SK-N-SH (cell line): ENCODE measurements around the gene RASSF3. TPM values are rescaled to one million over a fixed set of nuclear protein-coding genes. Genes with fewer than 3 reads are reported as not detected.
A peak's percentile ranks its signal among the peaks of the same experiment; 100 is the strongest.

ENCODE experiments used
- CTCF ChIA-PET: fragments of 300-600, 350-600 bp; formaldehyde crosslinking; extraction: SDS; loops from one replicate; lab custom pipeline; 2021; lab: Yijun Ruan, JAX
- POLR2A ChIA-PET: fragments of 350-600 bp; sonication (Branson Sonifier 250); formaldehyde crosslinking; extraction: SDS; loops from one replicate; lab custom pipeline; 2020; ENCODE audit warnings: antibody characterized with exemption, inconsistent platforms; lab: Yijun Ruan, JAX
- DNase-seq: peaks from one replicate; pipeline ENCODE4 v3.0.0; 2012
- H2AFZ ChIP-seq: fragments of 200-600 bp; sonication (generic); 2 replicates; pipeline ENCODE4 v1.8.1; 2016; ENCODE audit warnings: antibody characterized with exemption, mild to moderate bottlenecking, low read depth
- H3F3A ChIP-seq: fragments of 200-600 bp; sonication (generic); replicated peaks from 2 replicates; pipeline ENCODE3; 2016; ENCODE audit warnings: antibody characterized with exemption, mild to moderate bottlenecking; ENCODE audit not compliant: insufficient read depth
- H3K27ac ChIP-seq, 2 experiments: fragments of 200-500 bp in 1 of 2; fragments of 200-600 bp in 1 of 2; sonication (Bioruptor generic) in 1 of 2; sonication (generic), shearing (Covaris generic) in 1 of 2; 2 replicates each; pipeline versions ENCODE4 v1.5.1 to v1.6.1; 2014 to 2016; ENCODE audit warnings: low read depth in 2 of 2, inconsistent platforms in 1 of 2, low read length in 1 of 2, mild to moderate bottlenecking in 1 of 2, mixed read lengths in 1 of 2
- H3K27me3 ChIP-seq: fragments of 200-600 bp; sonication (generic), shearing (Covaris generic); 2 replicates; pipeline ENCODE4 v1.6.1; 2016; ENCODE audit warnings: mixed run types; ENCODE audit not compliant: insufficient read depth
- H3K36me3 ChIP-seq, 2 experiments: fragments of 200-500 bp in 1 of 2; fragments of 200-600 bp in 1 of 2; sonication (Bioruptor generic) in 1 of 2; sonication (generic) in 1 of 2; replicated peaks in 1 of 2; 2 replicates each; pipeline versions ENCODE3 to v1.5.1; 2014 to 2016; ENCODE audit warnings: low read length in 1 of 2, mild to moderate bottlenecking in 1 of 2; ENCODE audit not compliant: insufficient read depth in 2 of 2, control insufficient read depth in 1 of 2
- H3K4me1 ChIP-seq, 2 experiments: fragments of 200-500 bp in 1 of 2; fragments of 200-600 bp in 1 of 2; sonication (Bioruptor generic) in 1 of 2; sonication (generic), shearing (Covaris generic) in 1 of 2; 2 replicates each; pipeline versions ENCODE4 v1.5.1 to v1.6.1; 2014 to 2016; ENCODE audit warnings: low read depth in 1 of 2, low read length in 1 of 2, mixed run types in 1 of 2; ENCODE audit not compliant: insufficient read depth in 2 of 2, control insufficient read depth in 1 of 2
- H3K4me2 ChIP-seq: fragments of 200-600 bp; sonication (generic), shearing (Covaris generic); 2 replicates; pipeline ENCODE4 v1.6.1; 2017; ENCODE audit warnings: mixed run types
- H3K4me3 ChIP-seq, 2 experiments: fragments of 200-500 bp in 1 of 2; fragments of 200-600 bp in 1 of 2; sonication (Bioruptor generic) in 1 of 2; sonication (generic), shearing (Covaris generic) in 1 of 2; 2 replicates each; pipeline versions ENCODE4 v1.5.1 to v1.8.1; 2014 to 2016; ENCODE audit warnings: low read depth in 2 of 2, inconsistent platforms in 1 of 2, low read length in 1 of 2, mild to moderate bottlenecking in 1 of 2, mixed read lengths in 1 of 2, moderate library complexity in 1 of 2
- H3K79me2 ChIP-seq: fragments of 200-600 bp; sonication (generic); 2 replicates; pipeline ENCODE4 v1.8.1; 2017; ENCODE audit warnings: mild to moderate bottlenecking; ENCODE audit not compliant: insufficient read depth
- H3K9ac ChIP-seq: fragments of 200-600 bp; sonication (generic); 2 replicates; pipeline ENCODE4 v1.6.1; 2017; ENCODE audit warnings: mixed run types
- H3K9me2 ChIP-seq: fragments of 200-600 bp; sonication (generic); 2 replicates; pipeline ENCODE4 v1.6.1; 2017; ENCODE audit warnings: mixed run types
- H3K9me3 ChIP-seq: fragments of 200-600 bp; sonication (generic); 2 replicates; pipeline ENCODE4 v1.6.1; 2017; ENCODE audit warnings: mixed run types, mild to moderate bottlenecking, moderate library complexity
- H4K20me1 ChIP-seq: fragments of 200-600 bp; sonication (generic); 2 replicates; pipeline ENCODE4 v1.6.1; 2017; ENCODE audit warnings: mild to moderate bottlenecking, mixed run types; ENCODE audit not compliant: insufficient read depth
- CHD2 ChIP-seq: fragments of 150-350 bp; IDR thresholded peaks from 2 replicates; pipeline ENCODE4 v1.6.1; 2018; ENCODE audit warnings: low read length; ENCODE audit not compliant: partially characterized antibody
- ELF1 ChIP-seq: IDR thresholded peaks from 2 replicates; pipeline ENCODE4 v1.4.0; 2012
- FOXJ3 ChIP-seq: sonication (generic); formaldehyde crosslinking; IDR thresholded peaks from 2 replicates; pipeline ENCODE4 v1.5.1; 2020; ENCODE audit warnings: mild to moderate bottlenecking, missing genetic modification reagents
- GATA2 ChIP-seq: sonication (generic); formaldehyde crosslinking; IDR thresholded peaks from 2 replicates; pipeline ENCODE4 v1.5.0; 2020; ENCODE audit warnings: mild to moderate bottlenecking, missing genetic modification reagents
- MEF2A ChIP-seq: IDR thresholded peaks from 2 replicates; pipeline ENCODE4 v1.4.0; 2012; ENCODE audit warnings: low read depth, borderline replicate concordance
- RAD21 ChIP-seq: IDR thresholded peaks from 2 replicates; pipeline ENCODE4 v1.6.1; 2012; ENCODE audit warnings: mild to moderate bottlenecking, low read length
- RFX5 ChIP-seq: IDR thresholded peaks from 2 replicates; pipeline ENCODE4 v1.6.1; 2012; ENCODE audit warnings: mild to moderate bottlenecking, improper control_type of control experiment, low read length
- RXRA ChIP-seq: IDR thresholded peaks from 2 replicates; pipeline ENCODE4 v1.4.0; 2012; ENCODE audit warnings: low read depth, mild to moderate bottlenecking, borderline replicate concordance
- SMC3 ChIP-seq: IDR thresholded peaks from 2 replicates; pipeline ENCODE4 v1.6.1; 2012; ENCODE audit warnings: low read depth, low read length, improper control_type of control experiment
- TCF12 ChIP-seq: IDR thresholded peaks from 2 replicates; pipeline ENCODE4 v1.4.0; 2012
- WGBS: methylation state at CpG from one replicate; pipeline ENCODE4 v1.1.6; 2017; ENCODE audit warnings: low lambda C conversion rate; 5-methylcytosine and 5-hydroxymethylcytosine counted together
- polyA plus RNA-seq, 3 experiments: library from polyadenylated mRNA; depleted of rRNA; stranded (reverse); fragments of >200 nt; gene quantifications; 2 replicates each; pipeline ENCODE4 v1.2.3, GENCODE V29; 2012
- TF ChIP-seq, protein P1 (sequence below): IDR thresholded peaks from 2 replicates; pipeline ENCODE4 v1.4.0; 2012; ENCODE audit warnings: low read depth
- TF ChIP-seq, protein P2 (sequence below): IDR thresholded peaks from 2 replicates; pipeline ENCODE4 v1.6.1; 2012; ENCODE audit warnings: mild to moderate bottlenecking, low read depth, low read length, moderate library complexity

The RASSF3 gene
- polyA plus RNA-seq, 1 of the 3 experiments (the other 2 are of a cell fraction): 11.1 TPM

DNA sequence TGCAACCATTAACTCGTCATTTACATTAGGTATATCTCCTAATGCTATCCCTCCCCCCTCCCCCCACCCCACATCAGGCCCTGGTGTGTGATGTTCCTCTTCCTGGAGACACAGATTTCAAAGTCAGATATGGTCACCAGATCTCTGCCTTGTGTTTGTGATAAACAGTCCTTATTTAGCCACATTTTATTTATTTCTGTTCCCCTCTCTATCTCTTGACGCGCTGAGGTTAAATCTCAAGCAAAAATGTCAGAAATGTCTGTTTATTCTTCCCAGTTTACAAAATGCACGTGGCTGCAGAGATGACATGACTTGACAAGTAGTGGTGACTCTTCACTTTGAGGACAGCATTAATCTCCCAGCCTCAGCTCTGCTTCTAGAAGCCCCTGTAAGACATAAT is 11.5 kb upstream of the RASSF3 start:
- no peak overlapping the region for H3K27ac ChIP-seq
- H3K4me2 ChIP-seq: no peak overlapping the region
- H3K9me3 ChIP-seq: no peaks in the 10 kb centered on the region
- ChIA-PET POLR2A (no interaction called here), CTCF (interaction anchor here (0.8 to 2.1 kb wide), 4 partner anchors 9 to 106 kb away, joined by 3 to 5 read pairs (median 4); no protein-coding TSS in a partner anchor)
- no peaks in the 10 kb centered on the region for H3K79me2 ChIP-seq
- H3K9ac ChIP-seq: no peak overlapping the region
- no peak overlapping the region for H2AFZ ChIP-seq
- H3K36me3 ChIP-seq: no peaks in the 10 kb centered on the region
- no peaks in the 10 kb centered on the region for H3F3A ChIP-seq
- H4K20me1 ChIP-seq: no peaks in the 10 kb centered on the region
- WGBS: 68% methylated on average over 4 of the region's 4 CpGs
- no peaks in the 10 kb centered on the region for H3K9me2 ChIP-seq
- no peak overlapping the region for H3K4me3 ChIP-seq
- H3K27me3 ChIP-seq: no peaks in the 10 kb centered on the region
- DNase-seq: peak; percentile 39
- peaks cover 0 to 5% of the 10 kb centered on the region in 2 experiments; a peak in 1 of 4 replicates for H3K4me1 ChIP-seq
- TF ChIP-seq GATA2 (CRISPR knock-in tag) (peak; percentile 59), FOXJ3 (CRISPR knock-in tag) (no peak)

DNA sequence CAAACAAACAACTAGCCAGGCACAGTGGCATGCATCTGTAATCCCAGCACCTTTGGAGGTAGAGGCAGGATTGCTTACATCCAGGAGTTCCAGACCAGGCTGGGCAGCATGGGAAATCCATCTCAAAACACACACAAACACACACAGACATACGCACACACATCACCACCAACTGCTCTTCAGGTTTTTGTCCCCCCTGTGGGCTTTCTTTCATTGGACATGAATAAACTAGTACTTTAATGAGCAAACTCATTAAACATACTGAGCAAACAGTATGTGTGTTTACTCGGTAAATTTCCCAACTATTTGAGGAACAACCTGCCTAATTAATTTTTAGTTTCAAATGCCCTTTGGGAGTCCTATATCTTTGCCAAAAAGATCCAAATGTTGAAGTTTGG is 10.1 kb upstream of the RASSF3 start:
- Histone ChIP-seq H3K9me2 (no peaks in the 10 kb centered on the region), H3K4me3 (no peak overlapping the region; a peak in 1 of 4 replicates), H3K4me2 (no peak overlapping the region), H3K9ac (no peak overlapping the region), H3K4me1 (peaks cover 0 to 5% of the 10 kb centered on the region in 2 experiments; a peak in 1 of 4 replicates), H3K36me3 (no peaks in the 10 kb centered on the region), H4K20me1 (no peaks in the 10 kb centered on the region), H3K27me3 (no peaks in the 10 kb centered on the region), H2AFZ (no peak overlapping the region), H3K79me2 (no peaks in the 10 kb centered on the region), H3F3A (no peaks in the 10 kb centered on the region), H3K9me3 (no peaks in the 10 kb centered on the region), H3K27ac (no peak overlapping the region)
- WGBS: 89% methylated on average over 2 of the region's 2 CpGs
- ChIA-PET CTCF (interaction anchor here (0.8 kb wide), 1 partner anchor 98 kb away, joined by 4 read pairs; no protein-coding TSS in a partner anchor), POLR2A (no interaction called here)
- DNase-seq: no peak
- TF ChIP-seq ELF1: no peak
- TF ChIP-seq RAD21: no peak
- TF ChIP-seq RXRA: no peak

DNA sequence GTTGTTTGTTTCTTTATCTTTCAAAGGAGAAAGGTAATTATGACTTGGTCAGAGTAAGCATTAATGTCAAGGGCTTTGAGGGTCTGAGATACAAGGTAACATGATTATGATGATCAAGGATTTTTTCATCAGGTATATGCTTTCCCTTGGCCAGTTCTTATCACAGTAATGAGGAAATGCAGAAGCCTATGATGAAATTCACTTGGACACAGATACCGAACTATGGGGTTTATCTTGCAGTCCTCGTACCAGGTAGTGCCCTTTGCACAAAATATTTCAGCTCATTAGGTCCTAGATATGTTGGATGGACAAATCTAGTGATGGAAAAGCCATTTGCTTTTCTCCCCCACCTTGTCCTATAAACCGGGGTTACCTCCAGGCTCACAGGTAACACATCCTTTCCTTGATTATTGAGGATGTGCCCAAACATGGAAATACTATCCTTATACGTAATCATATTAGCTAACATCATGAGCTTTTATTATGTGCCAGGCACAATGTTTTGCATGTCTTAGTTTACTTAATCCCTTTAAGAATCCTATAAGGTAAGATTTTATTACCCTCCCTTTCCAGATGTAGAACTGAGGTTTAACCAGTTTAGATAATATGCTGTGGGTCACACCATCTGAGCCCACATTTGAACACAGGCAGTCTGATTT is 7.0 kb upstream of the RASSF3 start:
- Histone ChIP-seq H2AFZ (no peak overlapping the region), H3K27ac (no peak overlapping the region), H4K20me1 (no peaks in the 10 kb centered on the region), H3K4me2 (no peak overlapping the region), H3K36me3 (no peaks in the 10 kb centered on the region), H3K9me2 (no peaks in the 10 kb centered on the region), H3K4me3 (no peak overlapping the region), H3K9me3 (no peaks in the 10 kb centered on the region), H3K79me2 (no peaks in the 10 kb centered on the region), H3K27me3 (no peaks in the 10 kb centered on the region), H3K4me1 (peaks cover 0 to 5% of the 10 kb centered on the region in 2 experiments; a peak in 1 of 4 replicates), H3K9ac (no peak overlapping the region), H3F3A (peaks cover 5% of the 10 kb centered on the region)
- 86% methylated on average over 4 of the region's 4 CpGs for WGBS
- TF ChIP-seq, protein P1, sequence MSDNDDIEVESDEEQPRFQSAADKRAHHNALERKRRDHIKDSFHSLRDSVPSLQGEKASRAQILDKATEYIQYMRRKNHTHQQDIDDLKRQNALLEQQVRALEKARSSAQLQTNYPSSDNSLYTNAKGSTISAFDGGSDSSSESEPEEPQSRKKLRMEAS: no peak
- TF ChIP-seq TCF12 (no peak), CHD2 (no peak), FOXJ3 (CRISPR knock-in tag) (no peak), RFX5 (no peak), RXRA (no peak), SMC3 (no peak), MEF2A (no peak)
- TF ChIP-seq, protein P2, sequence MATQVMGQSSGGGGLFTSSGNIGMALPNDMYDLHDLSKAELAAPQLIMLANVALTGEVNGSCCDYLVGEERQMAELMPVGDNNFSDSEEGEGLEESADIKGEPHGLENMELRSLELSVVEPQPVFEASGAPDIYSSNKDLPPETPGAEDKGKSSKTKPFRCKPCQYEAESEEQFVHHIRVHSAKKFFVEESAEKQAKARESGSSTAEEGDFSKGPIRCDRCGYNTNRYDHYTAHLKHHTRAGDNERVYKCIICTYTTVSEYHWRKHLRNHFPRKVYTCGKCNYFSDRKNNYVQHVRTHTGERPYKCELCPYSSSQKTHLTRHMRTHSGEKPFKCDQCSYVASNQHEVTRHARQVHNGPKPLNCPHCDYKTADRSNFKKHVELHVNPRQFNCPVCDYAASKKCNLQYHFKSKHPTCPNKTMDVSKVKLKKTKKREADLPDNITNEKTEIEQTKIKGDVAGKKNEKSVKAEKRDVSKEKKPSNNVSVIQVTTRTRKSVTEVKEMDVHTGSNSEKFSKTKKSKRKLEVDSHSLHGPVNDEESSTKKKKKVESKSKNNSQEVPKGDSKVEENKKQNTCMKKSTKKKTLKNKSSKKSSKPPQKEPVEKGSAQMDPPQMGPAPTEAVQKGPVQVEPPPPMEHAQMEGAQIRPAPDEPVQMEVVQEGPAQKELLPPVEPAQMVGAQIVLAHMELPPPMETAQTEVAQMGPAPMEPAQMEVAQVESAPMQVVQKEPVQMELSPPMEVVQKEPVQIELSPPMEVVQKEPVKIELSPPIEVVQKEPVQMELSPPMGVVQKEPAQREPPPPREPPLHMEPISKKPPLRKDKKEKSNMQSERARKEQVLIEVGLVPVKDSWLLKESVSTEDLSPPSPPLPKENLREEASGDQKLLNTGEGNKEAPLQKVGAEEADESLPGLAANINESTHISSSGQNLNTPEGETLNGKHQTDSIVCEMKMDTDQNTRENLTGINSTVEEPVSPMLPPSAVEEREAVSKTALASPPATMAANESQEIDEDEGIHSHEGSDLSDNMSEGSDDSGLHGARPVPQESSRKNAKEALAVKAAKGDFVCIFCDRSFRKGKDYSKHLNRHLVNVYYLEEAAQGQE: no peak
- POLR2A ChIA-PET: no interaction called here
- no peak for DNase-seq
- CTCF ChIA-PET: interaction anchor here (1.0 to 1.3 kb wide), 2 partner anchors 8 to 14 kb away, joined by 3 to 4 read pairs; no protein-coding TSS in a partner anchor
